HepG2 (cell line): Measurements from ENCODE around the gene MED13L. TPM values are rescaled to one million over a fixed set of nuclear protein-coding genes. Genes with fewer than 3 reads are reported as not detected.

ENCODE experiments used
- ATAC-seq: fragments of 200-7000 bp; cut with Tn5 transposase; 3 replicates; pipeline ENCODE4 v1.9.1; 2020; ENCODE audit warnings: mild to moderate bottlenecking, moderate library complexity
- BruUV-seq: library from RNA; stranded (reverse); fragments of 400-500 nt; replicated peaks from 2 replicates; lab custom pipeline; 2021; lab: Mats Ljungman, UMichigan
- CTCF ChIA-PET: fragments of 300-600 bp; formaldehyde crosslinking; extraction: SDS; loops from one replicate; lab custom pipeline; 2021; ENCODE audit warnings: low total read pairs, inconsistent platforms, low intra/inter-chr PET ratio; lab: Yijun Ruan, JAX
- POLR2A ChIA-PET: fragments of 350-600 bp; sonication (Branson Sonifier 250); formaldehyde crosslinking; loops from one replicate; lab custom pipeline; 2020; ENCODE audit warnings: antibody characterized with exemption, inconsistent platforms; lab: Yijun Ruan, JAX
- DNase-seq: peaks from one replicate; pipeline ENCODE4 v3.0.0-alpha.2; 2015; ENCODE audit warnings: low spot score
- FAIRE-seq: peaks from 3 replicates; lab custom pipeline; 2011; peaks lifted over from hg19 to GRCh38; lab: Jason Lieb, UNC
- H2AFZ ChIP-seq: one replicate; pipeline ENCODE4 v1.6.1; 2011; ENCODE audit warnings: low read length, inconsistent platforms
- H3K27ac ChIP-seq: fragments of 300-600 bp; 3 replicates; pipeline ENCODE4 v1.8.0; 2011; ENCODE audit warnings: mixed run types, mild to moderate bottlenecking, mixed read lengths, low read length, inconsistent platforms; ENCODE audit not compliant: insufficient read depth; ENCODE audit errors: extremely low read length
- H3K27me3 ChIP-seq, 2 experiments: fragments of 200-600 bp in 1 of 2; 2 replicates in 1 of 2; 3 replicates in 1 of 2; pipeline versions ENCODE4 v1.6.0 to v1.8.0; 2011; ENCODE audit warnings: low read length in 2 of 2, mild to moderate bottlenecking in 2 of 2, moderate library complexity in 2 of 2, inconsistent platforms in 1 of 2; ENCODE audit not compliant: insufficient read depth in 2 of 2, control insufficient read depth in 1 of 2
- H3K36me3 ChIP-seq, 2 experiments: fragments of 200-600 bp in 1 of 2; replicated peaks in 1 of 2; 2 replicates in 1 of 2; 3 replicates in 1 of 2; pipeline versions ENCODE4 v1.5.1 to v1.8.0; 2011; ENCODE audit warnings: low read length in 2 of 2, inconsistent platforms in 1 of 2; ENCODE audit not compliant: insufficient read depth in 2 of 2, control insufficient read depth in 1 of 2
- H3K4me1 ChIP-seq: 2 replicates; pipeline ENCODE4 v1.5.1; 2012; ENCODE audit warnings: low read length, inconsistent platforms; ENCODE audit not compliant: insufficient read depth
- H3K4me2 ChIP-seq: 2 replicates; pipeline ENCODE4 v1.6.0; 2011; ENCODE audit warnings: low read depth, low read length, inconsistent platforms
- H3K4me3 ChIP-seq, 3 experiments: fragments of 200-600 bp in 1 of 3; sonication (generic), shearing (Covaris generic) in 1 of 3; replicated peaks in 1 of 3; 2 replicates each; pipeline ENCODE4 v1.5.1; 2011 to 2016; ENCODE audit warnings: low read length in 3 of 3, inconsistent platforms in 2 of 3, low read depth in 2 of 3, mild to moderate bottlenecking in 2 of 3, control low read depth in 1 of 3, mixed read lengths in 1 of 3; ENCODE audit not compliant: insufficient read depth in 1 of 3
- H3K79me2 ChIP-seq: one replicate; pipeline ENCODE4 v1.6.1; 2011; ENCODE audit warnings: low read length, inconsistent platforms; ENCODE audit not compliant: insufficient read depth
- H3K9ac ChIP-seq: 2 replicates; pipeline ENCODE4 v1.6.0; 2011; ENCODE audit warnings: mild to moderate bottlenecking, low read depth, low read length, inconsistent platforms; ENCODE audit not compliant: insufficient read depth
- H3K9me3 ChIP-seq: 2 replicates; pipeline ENCODE4 v1.5.1; 2012; ENCODE audit warnings: mild to moderate bottlenecking, low read length
- H4K20me1 ChIP-seq: 2 replicates; pipeline ENCODE4 v1.6.0; 2011; ENCODE audit warnings: inconsistent platforms, mild to moderate bottlenecking, low read length, moderate library complexity; ENCODE audit not compliant: insufficient read depth
- CREM ChIP-seq, 2 experiments: sonication (generic) in 1 of 2; formaldehyde crosslinking in 1 of 2; IDR thresholded peaks; 2 replicates each; pipeline versions ENCODE4 v1.4.0 to v1.6.1; 2016 to 2020; ENCODE audit warnings: antibody characterized with exemption in 1 of 2, mild to moderate bottlenecking in 1 of 2, missing genetic modification reagents in 1 of 2
- GLI4 ChIP-seq: sonication (generic); formaldehyde crosslinking; IDR thresholded peaks from 2 replicates; pipeline ENCODE4 v1.5.1; 2020; ENCODE audit warnings: missing genetic modification reagents, mild to moderate bottlenecking, moderate library complexity, borderline replicate concordance
- GTF2F1 ChIP-seq: fragments of 150-350 bp; IDR thresholded peaks from 2 replicates; pipeline ENCODE4 v1.6.1; 2014; ENCODE audit warnings: low read length
- JUND ChIP-seq: sonication (generic); formaldehyde crosslinking; IDR thresholded peaks from 2 replicates; pipeline ENCODE4 v1.8.0; 2022; ENCODE audit warnings: mild to moderate bottlenecking, missing genetic modification reagents
- MED8 ChIP-seq: sonication (generic); formaldehyde crosslinking; IDR thresholded peaks from 2 replicates; pipeline ENCODE4 v1.8.1; 2023; ENCODE audit warnings: mild to moderate bottlenecking, missing genetic modification reagents; ENCODE audit not compliant: insufficient replicate concordance
- PLRG1 ChIP-seq: fragments of 450-650 bp; conservative IDR thresholded peaks from 2 replicates; pipeline ENCODE4 v1.6.1; 2016
- RARG ChIP-seq: sonication (generic); formaldehyde crosslinking; IDR thresholded peaks from 2 replicates; pipeline ENCODE4 v1.4.0; 2020; ENCODE audit warnings: low read depth, mild to moderate bottlenecking, missing genetic modification reagents
- SATB2 ChIP-seq: sonication (generic); formaldehyde crosslinking; IDR thresholded peaks from 2 replicates; pipeline ENCODE4 v1.5.0; 2020; ENCODE audit warnings: missing genetic modification reagents
- SMC3 ChIP-seq: IDR thresholded peaks from 2 replicates; pipeline ENCODE4 v1.6.1; 2011; ENCODE audit warnings: low read length, improper control_type of control experiment
- THYN1 ChIP-seq: sonication (generic); formaldehyde crosslinking; IDR thresholded peaks from 2 replicates; pipeline ENCODE4 v1.8.1; 2023; ENCODE audit warnings: low read depth, mild to moderate bottlenecking, moderate library complexity, missing genetic modification reagents, borderline replicate concordance
- XRCC5 ChIP-seq: fragments of 200-400 bp; formaldehyde crosslinking; optimal IDR thresholded peaks from 2 replicates; pipeline ENCODE3; 2017; ENCODE audit warnings: mild to moderate bottlenecking, low read length
- ZBTB1 ChIP-seq: sonication (generic); formaldehyde crosslinking; IDR thresholded peaks from 2 replicates; pipeline ENCODE4 v1.4.0; 2020; ENCODE audit warnings: missing genetic modification reagents, borderline replicate concordance
- ZBTB46 ChIP-seq: sonication (generic); formaldehyde crosslinking; IDR thresholded peaks from 2 replicates; pipeline ENCODE4 v1.4.0; 2020; ENCODE audit warnings: mild to moderate bottlenecking, missing genetic modification reagents, borderline replicate concordance
- ZNF550 ChIP-seq: sonication (generic); formaldehyde crosslinking; IDR thresholded peaks from 2 replicates; pipeline ENCODE4 v1.4.0; 2020; ENCODE audit warnings: mild to moderate bottlenecking, missing genetic modification reagents, borderline replicate concordance
- ZNF672 ChIP-seq: sonication (generic); formaldehyde crosslinking; IDR thresholded peaks from 2 replicates; pipeline ENCODE4 v1.8.1; 2022; ENCODE audit warnings: missing genetic modification reagents
- WGBS: methylation state at CpG from one replicate; pipeline ENCODE4 v1.1.6; 2017; ENCODE audit warnings: low lambda C conversion rate; 5-methylcytosine and 5-hydroxymethylcytosine counted together
- in situ Hi-C: cut with HindIII; loops from 2 replicates; pipeline ENCODE4 v1.10.0; 2017; ENCODE audit warnings: low pct_unique_long_range_greater_than_20kb; ENCODE audit not compliant: extremely low pct_ligation_motif_present
- intact Hi-C: fragments of 100-400 bp; cut with micrococcal nuclease; formaldehyde crosslinking; loops from one replicate; pipeline ENCODE4 v1.10.0; 2022; ENCODE audit not compliant: unreplicated experiment
- polyA plus RNA-seq, 8 experiments: library from polyadenylated mRNA; depleted of rRNA in 3 of 8; stranded (reverse) in 7 of 8; unstranded in 1 of 8; fragments of >200 nt; fragmentation: Illumina TruSeq in 4 of 8; extraction: Trizol in 4 of 8; gene quantifications; 2 replicates each; pipeline versions ENCODE4 v1.2.1 to v1.2.3, GENCODE V29; 2011 to 2016; ENCODE audit warnings: low read depth in 4 of 8, missing spikeins in 1 of 8, mixed read lengths in 1 of 8; ENCODE audit not compliant: insufficient read depth in 1 of 8
- total RNA-seq, 5 experiments: library from RNA; depleted of rRNA; stranded (reverse); fragments of >200 nt; fragmentation: Illumina TruSeq; extraction: Trizol; gene quantifications; 2 replicates each; pipeline ENCODE4 v1.2.3, GENCODE V29; 2016; ENCODE audit warnings: low read depth in 1 of 5
- TF ChIP-seq, protein P1 (sequence below): sonication (generic); formaldehyde crosslinking; IDR thresholded peaks from 2 replicates; pipeline ENCODE4 v1.9.0; 2022; ENCODE audit warnings: missing genetic modification reagents, mild to moderate bottlenecking, borderline replicate concordance
- TF ChIP-seq, protein P2 (sequence below): sonication (generic); formaldehyde crosslinking; IDR thresholded peaks from 2 replicates; pipeline ENCODE4 v1.4.0; 2020; ENCODE audit warnings: missing genetic modification reagents, borderline replicate concordance

Gene MED13L
- total and polyA plus RNA-seq, 2 of the 13 experiments (the other 11 are each of a cell fraction or from before 2014, with no cell fraction given) = 24.8 to 38.9 TPM

DNA sequence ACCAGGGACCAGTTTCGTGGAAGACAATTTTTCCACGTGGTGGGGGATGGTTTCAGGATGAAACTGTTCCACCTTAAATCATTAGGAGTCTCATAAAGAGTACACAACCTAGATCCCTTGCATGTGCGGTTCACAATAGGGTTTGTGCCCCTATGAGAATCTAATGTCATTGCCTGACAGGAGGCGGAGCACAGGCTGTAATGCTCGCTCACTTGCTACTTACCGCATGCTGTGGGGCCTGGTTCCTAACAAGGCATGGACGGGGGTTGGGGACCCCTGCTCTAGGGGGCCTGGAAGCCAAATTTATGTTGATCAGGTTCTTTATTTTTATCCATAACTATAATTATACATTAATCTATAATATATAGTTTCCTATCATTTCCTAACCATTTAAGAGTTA lies 315.3 kb downstream of the MED13L start (continued):
- TF ChIP-seq CREM (IDR thresholded peaks at IDR 0.05) (no peak), CREM (CRISPR knock-in tag; IDR thresholded peaks at IDR 0.05) (no peak), ZNF672 (CRISPR knock-in tag) (no peak), RARG (CRISPR knock-in tag) (no peak)

GRCh38 chr12:115960868-115961802 lies 316.4 kb downstream of the MED13L start:
- Histone ChIP-seq H4K20me1 (no peaks in the 10 kb centered on the region), H3K79me2 (no peaks in the 10 kb centered on the region), H2AFZ (no peak overlapping the region), H3K4me2 (no peak overlapping the region), H3K9me3 (no peaks in the 10 kb centered on the region), H3K36me3 (peaks cover 14 to 56% of the 10 kb centered on the region in 2 experiments), H3K9ac (no peak overlapping the region), H3K4me3 (no peak overlapping the region), H3K27ac (no peak overlapping the region), H3K4me1 (no peaks in the 10 kb centered on the region), H3K27me3 (no peaks in the 10 kb centered on the region)
- CTCF ChIA-PET = no interaction called here
- TF ChIP-seq PLRG1 = no peak
- TF ChIP-seq ZBTB1 (CRISPR knock-in tag) = no peak
- TF ChIP-seq ZBTB46 (CRISPR knock-in tag) = no peak
- TF ChIP-seq JUND (CRISPR knock-in tag) = no peak
- TF ChIP-seq, protein P1, sequence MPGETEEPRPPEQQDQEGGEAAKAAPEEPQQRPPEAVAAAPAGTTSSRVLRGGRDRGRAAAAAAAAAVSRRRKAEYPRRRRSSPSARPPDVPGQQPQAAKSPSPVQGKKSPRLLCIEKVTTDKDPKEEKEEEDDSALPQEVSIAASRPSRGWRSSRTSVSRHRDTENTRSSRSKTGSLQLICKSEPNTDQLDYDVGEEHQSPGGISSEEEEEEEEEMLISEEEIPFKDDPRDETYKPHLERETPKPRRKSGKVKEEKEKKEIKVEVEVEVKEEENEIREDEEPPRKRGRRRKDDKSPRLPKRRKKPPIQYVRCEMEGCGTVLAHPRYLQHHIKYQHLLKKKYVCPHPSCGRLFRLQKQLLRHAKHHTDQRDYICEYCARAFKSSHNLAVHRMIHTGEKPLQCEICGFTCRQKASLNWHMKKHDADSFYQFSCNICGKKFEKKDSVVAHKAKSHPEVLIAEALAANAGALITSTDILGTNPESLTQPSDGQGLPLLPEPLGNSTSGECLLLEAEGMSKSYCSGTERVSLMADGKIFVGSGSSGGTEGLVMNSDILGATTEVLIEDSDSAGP = no peak
- TF ChIP-seq THYN1 = no peak
- TF ChIP-seq ZNF550 (CRISPR knock-in tag) = no peak
- no peak for TF ChIP-seq SMC3
- TF ChIP-seq GLI4 (CRISPR knock-in tag) = no peak
- TF ChIP-seq, protein P2, sequence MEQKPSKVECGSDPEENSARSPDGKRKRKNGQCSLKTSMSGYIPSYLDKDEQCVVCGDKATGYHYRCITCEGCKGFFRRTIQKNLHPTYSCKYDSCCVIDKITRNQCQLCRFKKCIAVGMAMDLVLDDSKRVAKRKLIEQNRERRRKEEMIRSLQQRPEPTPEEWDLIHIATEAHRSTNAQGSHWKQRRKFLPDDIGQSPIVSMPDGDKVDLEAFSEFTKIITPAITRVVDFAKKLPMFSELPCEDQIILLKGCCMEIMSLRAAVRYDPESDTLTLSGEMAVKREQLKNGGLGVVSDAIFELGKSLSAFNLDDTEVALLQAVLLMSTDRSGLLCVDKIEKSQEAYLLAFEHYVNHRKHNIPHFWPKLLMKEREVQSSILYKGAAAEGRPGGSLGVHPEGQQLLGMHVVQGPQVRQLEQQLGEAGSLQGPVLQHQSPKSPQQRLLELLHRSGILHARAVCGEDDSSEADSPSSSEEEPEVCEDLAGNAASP (CRISPR knock-in tag) = no peak
- TF ChIP-seq SATB2 (CRISPR knock-in tag) = no peak
- TF ChIP-seq MED8 = no peak
- no peak for TF ChIP-seq GTF2F1
- no peak for TF ChIP-seq XRCC5
- POLR2A ChIA-PET = no interaction called here
- no peak for ATAC-seq
- intact Hi-C loops (no loop called here), in situ Hi-C loops (no loop called here)
- no TSS peak for BruUV-seq
- 97% methylated on average over 12 of the region's 12 CpGs for WGBS
- no peak for FAIRE-seq
- DNase-seq = no peak
